Cerebellar cortex (tissue), 1 donor: ENCODE data around the gene FRG1.
A peak's percentile ranks its signal among the peaks of the same experiment; 100 is the strongest.
"Not testable (repeated sequence)": the region's sequence is repeated elsewhere in the genome, so short reads cannot be mapped to it uniquely, and the experiment has no call there.

ENCODE experiments used
- DNase-seq: peaks from one replicate; pipeline ENCODE4 v3.0.0-alpha.2; 2015; ENCODE audit warnings: low spot score

FRG1 gene

GRCh38 chr4:189940178-189941004 is at the start of gene FRG1:
TSS of gene FRG1 (plus strand) at chr4:189940872. CDS start at chr4:189941010, 138 bp downstream.
- peak; percentile 92 for DNase-seq

DNA sequence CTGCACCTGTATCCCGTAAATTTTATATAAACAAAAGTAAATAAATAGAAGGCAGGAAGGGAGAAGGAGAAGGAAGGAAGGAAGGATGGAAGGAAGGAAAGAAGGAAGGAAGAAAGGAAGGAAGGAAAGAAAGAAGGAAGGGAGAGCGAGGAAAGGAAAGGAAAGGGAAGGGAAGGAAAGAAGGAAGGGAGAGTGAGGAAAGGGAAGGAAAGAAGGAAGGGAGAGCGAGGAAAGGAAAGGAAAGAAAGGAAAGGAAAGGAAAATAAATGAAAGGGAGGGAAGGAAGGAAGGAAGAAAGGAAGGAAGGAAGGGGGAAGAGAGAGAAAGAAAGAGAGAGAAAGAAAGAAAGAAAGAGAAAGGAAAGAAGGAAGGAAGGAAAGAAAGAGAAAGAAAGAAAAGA is 43.0 kb upstream of the FRG1 start:
- DNase-seq: no peak

DNA sequence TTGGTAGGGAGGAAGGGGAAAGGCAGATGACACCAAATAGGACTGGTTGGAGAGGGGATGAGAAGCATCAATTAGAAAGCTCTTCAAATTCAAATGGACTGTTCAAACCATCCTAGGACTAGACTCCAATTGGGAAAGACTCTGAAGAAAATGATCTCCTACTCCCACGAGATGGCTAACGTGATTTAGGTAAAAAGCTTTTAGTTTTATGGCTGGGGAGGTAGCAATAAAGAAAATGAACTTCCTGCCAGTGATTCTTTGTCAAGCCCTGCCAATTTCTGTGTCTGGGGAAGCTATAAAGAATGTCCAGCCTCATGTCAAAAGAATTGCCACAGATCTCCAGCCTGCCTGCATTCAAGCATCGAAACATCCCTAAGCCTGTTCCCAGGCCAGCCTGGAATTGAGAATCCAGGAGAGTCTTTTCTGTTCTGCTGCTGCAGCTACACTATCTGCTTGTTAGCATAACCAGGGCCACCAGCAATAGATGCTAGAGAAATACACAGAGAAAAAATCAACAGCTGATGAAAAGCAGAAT is 41.1 kb upstream of the FRG1 start:
- not testable (repeated sequence) for DNase-seq

- DNase-seq: peak; percentile 80
These were observed 36.1 kb upstream of the FRG1 start for GRCh38 chr4:189904420-189905027.

DNA sequence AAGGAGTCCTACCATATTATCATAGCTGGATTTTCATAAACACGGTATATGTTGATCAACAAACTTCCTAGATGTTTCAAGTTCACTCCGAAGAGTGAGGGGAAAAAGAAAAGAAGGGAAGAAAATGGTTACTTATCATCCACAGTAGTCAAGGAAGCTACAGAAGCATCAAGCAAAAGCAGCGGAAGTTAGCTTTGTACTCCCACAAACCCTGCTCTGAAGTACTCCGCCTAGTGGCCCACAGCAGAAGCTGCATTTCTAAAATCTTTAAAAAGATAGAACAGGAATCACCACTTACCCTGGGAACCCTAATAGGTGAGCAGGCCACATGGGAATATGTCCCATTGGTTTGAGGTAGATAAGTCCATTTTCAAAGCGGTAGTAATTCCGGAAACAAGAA is 28.5 kb upstream of the FRG1 start:
- no peak for DNase-seq

DNA sequence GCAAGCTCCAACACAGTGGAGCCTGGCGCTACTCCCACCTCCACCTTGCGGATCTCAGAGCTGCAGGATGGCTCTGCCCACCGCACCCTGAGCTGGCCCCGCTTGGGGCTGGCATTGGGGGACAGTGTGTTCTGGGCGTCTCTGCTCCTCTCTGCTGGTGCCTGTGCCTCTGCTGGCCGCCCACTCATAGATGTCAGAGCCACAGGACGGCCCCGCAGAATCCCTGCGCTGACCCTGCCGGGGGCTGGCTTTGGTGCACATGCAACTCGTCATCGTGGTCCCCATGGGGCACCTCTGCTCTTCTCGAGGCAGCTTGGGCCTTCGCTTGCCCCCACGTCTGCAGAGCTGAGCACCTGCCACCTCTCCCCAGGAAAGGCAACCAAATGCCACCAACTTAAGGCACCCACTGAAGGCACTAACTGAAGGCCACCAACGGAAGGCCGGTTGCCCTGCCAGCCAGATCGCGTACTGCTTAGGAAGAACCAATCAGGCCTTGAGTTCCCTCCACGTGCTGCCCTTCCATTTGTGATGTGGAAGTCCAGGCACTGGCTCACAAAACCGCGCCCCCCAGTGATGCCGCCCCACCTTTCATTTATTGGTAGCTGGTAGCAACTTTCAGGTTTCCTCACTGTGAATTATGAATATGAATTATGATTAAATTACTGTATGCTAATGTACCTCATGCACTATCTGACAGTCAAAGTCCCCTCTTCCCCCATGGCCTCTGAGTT is 23.3 kb upstream of the FRG1 start:
- no peak for DNase-seq

- DNase-seq: no peak
These were observed 19.6 kb upstream of the FRG1 start for GRCh38 chr4:189921058-189921457.

GRCh38 chr4:189926742-189927141 is 13.9 kb upstream of the FRG1 start:
- not testable (repeated sequence) for DNase-seq

DNA sequence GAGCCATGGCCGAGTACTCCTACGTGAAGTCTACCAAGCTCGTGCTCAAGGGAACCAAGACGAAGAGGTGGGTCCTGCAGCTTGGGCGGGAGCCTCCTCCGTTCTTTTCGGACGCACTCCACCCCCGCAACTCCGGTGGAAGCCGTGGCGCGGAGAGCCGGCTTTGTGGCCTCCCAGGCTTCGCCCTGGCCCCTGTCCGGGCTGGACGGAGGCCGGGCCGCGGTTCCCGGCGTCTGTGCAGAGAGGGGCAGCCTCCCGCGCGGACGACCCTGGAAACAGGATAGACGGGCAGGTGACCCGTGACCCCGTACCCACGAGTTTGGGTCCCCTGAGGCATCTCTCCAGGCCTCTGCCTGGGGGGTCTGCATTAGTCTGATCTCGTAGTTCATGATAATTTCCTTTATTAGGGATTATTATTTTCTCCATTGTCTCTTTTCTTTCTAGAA is 356 bp downstream of the FRG1 start:
- DNase-seq: no peak

GRCh38 chr4:189942412-189942811 is 1.7 kb downstream of the FRG1 start:
- DNase-seq: not testable (repeated sequence)

GRCh38 chr4:189944077-189944476 is 3.4 kb downstream of the FRG1 start:
- DNase-seq: not testable (repeated sequence)

- not testable (repeated sequence) for DNase-seq
These were observed 6.2 kb downstream of the FRG1 start for GRCh38 chr4:189946906-189947305.

GRCh38 chr4:189948486-189948885 is 7.8 kb downstream of the FRG1 start:
- DNase-seq: not testable (repeated sequence)

- DNase-seq: not testable (repeated sequence)
These were observed 28.6 kb downstream of the FRG1 start for GRCh38 chr4:189969291-189969690.

GRCh38 chr4:189973646-189974045 is 33.0 kb downstream of the FRG1 start:
- DNase-seq: no peak

GRCh38 chr4:189974056-189974455 is 33.4 kb downstream of the FRG1 start:
- peak; percentile 12 for DNase-seq

GRCh38 chr4:189979196-189980047 is 38.8 kb downstream of the FRG1 start:
- peak; percentile 6 for DNase-seq

DNA sequence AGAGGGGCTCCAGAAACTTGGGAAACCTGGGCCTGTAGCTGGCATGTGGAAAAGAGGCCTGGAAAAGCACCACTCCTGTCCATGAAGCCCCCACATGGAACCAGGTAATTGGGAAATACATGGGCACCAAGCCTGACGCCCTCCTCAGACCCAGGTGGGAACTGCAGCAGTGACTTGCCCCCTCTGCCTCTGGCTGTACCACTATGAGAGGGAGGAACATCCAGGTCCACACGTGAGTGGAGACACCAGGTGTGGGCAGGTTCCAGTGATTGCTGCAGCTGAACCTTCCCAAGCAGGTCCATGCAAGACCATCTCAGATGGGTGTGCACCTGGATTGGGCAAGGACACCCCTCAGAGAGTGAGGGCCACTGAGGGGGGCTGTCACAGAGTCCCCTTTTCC is 39.6 kb downstream of the FRG1 start:
- peak; percentile 14 for DNase-seq

GRCh38 chr4:189981970-189982369 is 41.3 kb downstream of the FRG1 start:
- no peak for DNase-seq

DNA sequence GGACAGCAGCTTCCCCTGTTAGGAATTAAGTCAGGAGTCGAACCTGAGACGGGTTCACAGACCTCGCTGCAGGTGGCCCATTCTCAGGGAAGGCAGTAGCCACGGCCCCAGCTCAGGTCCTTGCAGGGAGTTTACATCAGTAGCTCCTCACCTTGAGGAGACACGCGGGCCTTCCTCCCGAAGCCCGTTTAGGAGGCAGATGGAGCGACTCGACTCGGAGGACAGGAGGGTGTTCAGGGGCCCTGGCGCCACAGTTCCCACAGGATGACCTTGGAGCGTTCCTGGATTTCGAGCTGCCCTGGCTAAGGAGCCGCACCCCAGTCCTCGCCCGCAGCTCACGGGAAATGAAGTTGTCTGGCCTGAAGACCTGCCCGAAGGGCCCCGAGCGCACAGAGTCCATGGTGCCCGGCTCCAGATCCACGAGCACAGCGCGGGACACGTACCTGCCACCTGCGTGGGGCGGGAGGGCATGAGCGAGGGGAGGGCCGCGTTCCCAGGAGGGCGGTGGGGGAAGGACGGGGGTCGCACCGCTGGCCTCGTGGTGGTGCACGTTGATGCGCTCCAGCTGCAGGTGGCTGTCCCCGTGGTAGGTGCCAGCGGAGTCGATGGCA is 43.3 kb downstream of the FRG1 start:
- DNase-seq: not testable (repeated sequence)

GRCh38 chr4:189984661-189985060 is 44.0 kb downstream of the FRG1 start:
- DNase-seq: not testable (repeated sequence)
